Esophagus muscularis mucosa (tissue), 4 donors: ENCODE results near the gene MARK1.

Experiments used
- EP300 ChIP-seq: sonication (generic); formaldehyde crosslinking; IDR thresholded peaks from one replicate; pipeline ENCODE4 v1.6.1; 2017; ENCODE audit warnings: antibody characterized with exemption
- POLR2A ChIP-seq: fragments of 450-650 bp; IDR thresholded peaks from one replicate; pipeline ENCODE4 v1.6.1; 2017; ENCODE audit warnings: antibody characterized with exemption, moderate library complexity, mild to moderate bottlenecking, low read depth
- POLR2AphosphoS5 ChIP-seq, 2 donors: sonication (generic); formaldehyde crosslinking; IDR thresholded peaks; one replicate each; pipeline ENCODE4 v1.6.1; 2017; ENCODE audit warnings: antibody characterized with exemption in 2 of 2
- TF ChIP-seq, protein P1 (sequence below), 3 experiments: fragments of 200-600 bp in 2 of 3; fragments of 450-650 bp in 1 of 3; sonication (generic) in 2 of 3; IDR thresholded peaks; one replicate each; pipeline ENCODE4 v1.5.1; 2017 to 2019; ENCODE audit warnings: antibody characterized with exemption in 3 of 3, mild to moderate bottlenecking in 2 of 3, moderate library complexity in 1 of 3

DNA sequence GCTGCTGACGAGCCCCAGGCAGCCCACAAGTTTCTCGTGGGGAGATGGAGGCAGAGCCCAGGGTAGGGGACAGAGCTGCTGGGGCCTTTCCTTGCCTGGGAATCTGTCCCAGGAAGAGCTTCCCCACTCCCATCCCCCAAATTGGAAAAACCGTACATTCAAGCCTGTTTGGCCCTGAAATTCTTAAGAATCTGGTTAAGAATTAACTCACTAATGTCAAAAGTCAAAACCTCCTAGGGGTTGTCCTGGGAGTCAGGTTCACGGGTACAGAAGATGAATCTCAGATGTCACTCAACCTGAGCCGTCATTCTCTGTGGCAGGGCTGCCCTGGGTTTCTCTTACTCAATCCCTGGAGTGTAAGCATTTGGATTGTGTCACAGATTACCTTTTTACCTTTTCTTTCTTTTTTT is 170.7 kb downstream of the MARK1 start:
- TF ChIP-seq, protein P1, sequence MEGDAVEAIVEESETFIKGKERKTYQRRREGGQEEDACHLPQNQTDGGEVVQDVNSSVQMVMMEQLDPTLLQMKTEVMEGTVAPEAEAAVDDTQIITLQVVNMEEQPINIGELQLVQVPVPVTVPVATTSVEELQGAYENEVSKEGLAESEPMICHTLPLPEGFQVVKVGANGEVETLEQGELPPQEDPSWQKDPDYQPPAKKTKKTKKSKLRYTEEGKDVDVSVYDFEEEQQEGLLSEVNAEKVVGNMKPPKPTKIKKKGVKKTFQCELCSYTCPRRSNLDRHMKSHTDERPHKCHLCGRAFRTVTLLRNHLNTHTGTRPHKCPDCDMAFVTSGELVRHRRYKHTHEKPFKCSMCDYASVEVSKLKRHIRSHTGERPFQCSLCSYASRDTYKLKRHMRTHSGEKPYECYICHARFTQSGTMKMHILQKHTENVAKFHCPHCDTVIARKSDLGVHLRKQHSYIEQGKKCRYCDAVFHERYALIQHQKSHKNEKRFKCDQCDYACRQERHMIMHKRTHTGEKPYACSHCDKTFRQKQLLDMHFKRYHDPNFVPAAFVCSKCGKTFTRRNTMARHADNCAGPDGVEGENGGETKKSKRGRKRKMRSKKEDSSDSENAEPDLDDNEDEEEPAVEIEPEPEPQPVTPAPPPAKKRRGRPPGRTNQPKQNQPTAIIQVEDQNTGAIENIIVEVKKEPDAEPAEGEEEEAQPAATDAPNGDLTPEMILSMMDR (IDR thresholded peaks at IDR 0.05), result no peak
- no peak for TF ChIP-seq POLR2AphosphoS5 (IDR thresholded peaks at IDR 0.05)
- TF ChIP-seq POLR2A, result no peak
- no peak for TF ChIP-seq EP300
